ENCODE data around the gene RIT2. TPM values are rescaled to one million over a fixed set of nuclear protein-coding genes. Genes with fewer than 3 reads are reported as not detected.

The RIT2 gene
- total and polyA plus RNA-seq, 11 donors = not detected

DNA sequence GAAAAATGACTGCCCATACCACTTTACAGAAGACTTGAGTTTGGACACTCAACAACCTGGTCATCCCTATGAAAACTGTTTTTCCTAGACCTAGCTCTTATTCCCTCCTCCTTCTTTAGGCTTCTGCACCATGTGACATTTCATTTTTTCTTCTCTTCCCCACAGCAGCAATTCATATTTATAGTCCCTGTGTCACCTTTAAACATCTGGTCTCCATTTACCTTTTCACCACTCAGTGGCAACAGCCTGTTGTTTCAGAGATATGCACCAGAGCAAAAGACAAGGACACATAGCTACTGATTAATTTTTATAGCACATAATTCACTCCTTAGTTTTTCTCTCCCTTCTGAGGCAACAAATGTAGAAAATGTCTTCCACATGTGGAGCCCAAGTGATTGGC lies 118.7 kb downstream of the RIT2 start:
- no peak overlapping the region for H3K27ac ChIP-seq
- H3K4me3 ChIP-seq = no peak overlapping the region
- no peaks in the 10 kb centered on the region for H3K9me3 ChIP-seq
- H3K4me1 ChIP-seq = no peaks in the 10 kb centered on the region
- H3K27me3 ChIP-seq = no peaks in the 10 kb centered on the region
- intact Hi-C loops (cut with DNase I) = no loop called here
- ATAC-seq = no peak
- TF ChIP-seq POLR2A (IDR thresholded peaks at IDR 0.05) (no peak), CTCF (IDR thresholded peaks at IDR 0.05) (no peak)
- no peaks in the 10 kb centered on the region for H3K36me3 ChIP-seq
- DNase-seq = no peak

DNA sequence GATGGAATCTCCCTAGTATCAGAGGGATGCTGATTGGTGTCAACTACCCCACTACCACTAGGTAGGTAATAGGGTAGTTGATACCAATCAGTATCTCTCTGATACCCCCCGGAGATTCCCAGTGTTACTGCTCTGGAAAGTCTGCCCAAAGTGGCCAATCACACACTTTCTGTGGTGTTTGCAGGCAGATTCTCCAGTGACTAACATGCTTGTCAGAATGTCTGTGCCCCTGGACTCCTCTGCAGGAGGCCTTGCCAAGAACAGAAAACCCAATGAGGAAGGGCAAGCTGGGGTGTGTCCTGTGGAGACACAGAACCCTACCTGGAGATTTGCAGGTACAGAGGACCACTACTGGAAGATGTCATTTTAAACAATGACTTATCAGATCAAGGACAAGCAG lies 135.1 kb downstream of the RIT2 start:
- no peak for ATAC-seq
- no peaks in the 10 kb centered on the region for H3K27me3 ChIP-seq
- H3K4me1 ChIP-seq = no peaks in the 10 kb centered on the region
- H3K9me3 ChIP-seq = no peaks in the 10 kb centered on the region
- no peak for DNase-seq
- no peak overlapping the region for H3K27ac ChIP-seq
- 79 to 95% (median 90%) methylated on average over 1 of the region's 1 CpG for WGBS, 4 donors
- TF ChIP-seq POLR2A (IDR thresholded peaks at IDR 0.05) (no peak), CTCF (IDR thresholded peaks at IDR 0.05) (no peak)
- no peak overlapping the region for H3K4me3 ChIP-seq
- intact Hi-C loops (cut with DNase I) = no loop called here
- no peaks in the 10 kb centered on the region for H3K36me3 ChIP-seq

- Histone ChIP-seq H3K27ac (no peak overlapping the region), H3K27me3 (no peaks in the 10 kb centered on the region), H3K4me1 (no peaks in the 10 kb centered on the region), H3K9me3 (no peaks in the 10 kb centered on the region), H3K4me3 (no peak overlapping the region), H3K36me3 (no peaks in the 10 kb centered on the region)
- TF ChIP-seq CTCF (IDR thresholded peaks at IDR 0.05) (no peak), POLR2A (IDR thresholded peaks at IDR 0.05) (no peak)
- intact Hi-C loops (cut with DNase I) = no loop called here
- DNase-seq (no peak), ATAC-seq (no peak)
- 17 to 44% (median 35%) methylated on average over 4 of the region's 4 CpGs for WGBS, 4 donors
These were observed 137.4 kb downstream of the RIT2 start for GRCh38 chr18:42977982-42978637.

DNA sequence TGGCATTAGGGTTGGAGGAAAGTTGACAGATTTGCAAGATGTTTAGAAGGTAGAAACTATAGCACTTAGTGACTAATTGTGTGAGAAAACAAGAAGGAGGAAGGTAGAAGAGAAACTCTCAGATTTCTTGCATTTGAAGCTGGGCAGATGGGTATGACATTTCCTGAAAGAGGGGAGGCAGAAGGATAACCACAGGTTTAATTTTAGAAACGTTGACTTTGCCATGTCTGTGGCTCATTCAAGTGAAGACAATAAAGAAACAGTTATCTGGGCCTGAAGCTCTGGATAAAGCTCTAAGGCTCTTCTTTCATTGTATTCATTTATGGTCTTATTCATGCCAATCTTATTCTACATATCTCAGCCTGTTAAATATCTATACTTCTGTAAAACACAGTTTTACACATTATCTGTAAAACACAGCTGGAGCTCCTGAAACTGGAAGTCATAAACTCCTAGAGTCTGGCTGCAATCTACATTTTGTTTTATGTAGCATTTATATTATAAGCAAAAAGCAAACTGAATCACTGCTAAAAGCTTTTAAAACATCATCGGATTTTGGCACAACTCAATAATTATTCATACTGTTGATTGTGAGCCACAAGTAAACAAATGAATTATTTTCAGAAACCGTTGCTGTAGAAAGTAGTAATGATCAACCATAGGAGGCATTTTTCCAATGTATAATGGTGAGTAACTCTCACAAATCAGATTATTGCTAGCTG lies 138.5 kb downstream of the RIT2 start:
- H3K27ac ChIP-seq = no peak overlapping the region
- intact Hi-C loops (cut with DNase I) = no loop called here
- no peak overlapping the region for H3K4me3 ChIP-seq
- WGBS, 4 donors = 46 to 53% (median 50%) methylated on average over 3 of the region's 3 CpGs
- H3K9me3 ChIP-seq = no peaks in the 10 kb centered on the region
- H3K36me3 ChIP-seq = no peaks in the 10 kb centered on the region
- DNase-seq (no peak), ATAC-seq (no peak)
- TF ChIP-seq CTCF (IDR thresholded peaks at IDR 0.05) = no peak
- no peak for TF ChIP-seq POLR2A (IDR thresholded peaks at IDR 0.05)
- no peaks in the 10 kb centered on the region for H3K27me3 ChIP-seq
- no peaks in the 10 kb centered on the region for H3K4me1 ChIP-seq

All from heart left ventricle (tissue), 16 donors.